GM08714 (cell line): Measurements from ENCODE around the gene CACNA2D3.

ENCODE experiments used
- H3K4me3 ChIP-seq: fragments of 200-500 bp; sonication (Bioruptor generic); 2 replicates; pipeline ENCODE4 v1.5.1; 2014; ENCODE audit warnings: mild to moderate bottlenecking, low read length, inconsistent platforms
- ZNF274 ChIP-seq: IDR thresholded peaks from 2 replicates; pipeline ENCODE4 v1.6.1; 2012; ENCODE audit warnings: mild to moderate bottlenecking, low read depth, low read length

Gene CACNA2D3

GRCh38 chr3:54853573-54854404, 731.4 kb downstream of the CACNA2D3 start:
- no peak for TF ChIP-seq ZNF274
- H3K4me3 ChIP-seq, result no peak overlapping the region

GRCh38 chr3:54856271-54856670, 733.9 kb downstream of the CACNA2D3 start:
- no peak for TF ChIP-seq ZNF274
- no peak overlapping the region for H3K4me3 ChIP-seq

GRCh38 chr3:54857343-54857742, 735.0 kb downstream of the CACNA2D3 start:
- no peak overlapping the region for H3K4me3 ChIP-seq
- TF ChIP-seq ZNF274, result no peak

- H3K4me3 ChIP-seq, result no peak overlapping the region
- TF ChIP-seq ZNF274, result no peak
These were observed 735.9 kb downstream of the CACNA2D3 start for GRCh38 chr3:54858093-54858785.

GRCh38 chr3:54859184-54859583, 736.8 kb downstream of the CACNA2D3 start:
- no peak overlapping the region for H3K4me3 ChIP-seq
- TF ChIP-seq ZNF274, result no peak

- no peak for TF ChIP-seq ZNF274
- no peak overlapping the region for H3K4me3 ChIP-seq
These were observed 739.1 kb downstream of the CACNA2D3 start for GRCh38 chr3:54861248-54862067.

DNA sequence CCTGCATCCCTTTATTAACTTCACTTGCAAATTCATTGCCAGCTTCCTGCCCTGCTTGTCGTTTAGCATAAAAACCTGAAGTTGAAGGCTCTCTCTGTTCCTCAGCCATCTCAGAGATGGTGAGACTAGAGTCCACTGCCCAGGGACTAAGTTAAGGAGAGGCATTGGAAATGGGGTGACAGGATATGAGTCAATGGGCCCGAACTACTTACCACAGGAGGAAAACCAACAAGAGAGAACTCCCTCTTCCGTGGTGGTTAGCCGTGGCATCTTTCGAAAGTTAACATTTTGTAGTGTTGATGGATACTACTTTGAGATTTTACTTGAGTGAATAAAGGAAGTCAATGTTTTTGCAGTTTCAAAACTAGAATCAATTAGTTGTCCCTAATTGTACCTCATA, 740.2 kb downstream of the CACNA2D3 start:
- TF ChIP-seq ZNF274, result no peak
- no peak overlapping the region for H3K4me3 ChIP-seq

- H3K4me3 ChIP-seq, result no peak overlapping the region
- no peak for TF ChIP-seq ZNF274
These were observed 741.0 kb downstream of the CACNA2D3 start for GRCh38 chr3:54863366-54863765.

GRCh38 chr3:54863786-54864185, 741.4 kb downstream of the CACNA2D3 start:
- H3K4me3 ChIP-seq, result no peak overlapping the region
- no peak for TF ChIP-seq ZNF274

- H3K4me3 ChIP-seq, result no peak overlapping the region
- no peak for TF ChIP-seq ZNF274
These were observed 743.0 kb downstream of the CACNA2D3 start for GRCh38 chr3:54865316-54865715.

DNA sequence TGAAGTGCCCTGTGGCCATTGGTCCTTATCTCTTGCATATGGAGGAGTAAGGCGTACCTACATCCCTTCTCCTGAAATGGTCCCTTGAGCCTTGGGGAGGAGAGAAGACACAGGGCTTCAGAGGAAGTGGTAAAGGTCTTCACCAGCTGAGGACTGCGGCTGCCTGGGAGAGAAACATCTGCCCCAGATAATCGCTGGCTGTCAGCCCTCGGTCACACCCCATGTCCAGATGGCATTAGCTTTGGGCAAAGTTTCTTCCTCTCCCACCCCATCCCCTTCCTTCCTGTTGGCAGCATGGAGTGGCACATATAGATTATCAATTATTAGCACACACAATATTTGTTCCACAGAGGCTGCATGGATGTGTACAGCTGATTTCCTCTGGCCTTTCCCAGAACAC, 743.9 kb downstream of the CACNA2D3 start:
- H3K4me3 ChIP-seq, result no peak overlapping the region
- TF ChIP-seq ZNF274, result no peak

DNA sequence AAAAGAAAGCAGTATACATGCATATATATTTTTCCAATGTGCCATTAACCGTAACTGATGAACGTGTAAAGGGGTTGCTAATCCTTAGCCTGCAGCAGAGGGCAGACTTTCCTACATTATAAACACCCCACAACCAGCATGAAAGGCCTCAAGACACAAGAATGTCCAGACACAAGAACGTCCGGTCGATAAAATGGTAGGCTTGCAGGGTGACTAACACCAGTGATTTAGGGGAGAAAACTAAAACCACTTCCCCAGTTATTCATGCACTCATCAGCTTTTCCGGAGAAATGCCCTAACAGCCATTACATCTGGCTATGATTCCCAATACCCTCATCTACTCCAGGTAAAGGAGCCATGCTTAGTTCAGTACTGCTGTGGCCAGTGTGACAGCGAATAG, 748.1 kb downstream of the CACNA2D3 start:
- TF ChIP-seq ZNF274, result no peak
- no peak overlapping the region for H3K4me3 ChIP-seq

GRCh38 chr3:54871867-54872266, 749.5 kb downstream of the CACNA2D3 start:
- H3K4me3 ChIP-seq, result no peak overlapping the region
- TF ChIP-seq ZNF274, result no peak
